ENCODE data around the gene MPO. TPM values are rescaled to one million over a fixed set of nuclear protein-coding genes. Genes with fewer than 3 reads are reported as not detected.
A peak's percentile ranks its signal among the peaks of the same experiment; 100 is the strongest.

MPO gene
- total RNA-seq, 2 donors from 2014 or later = not detected

GRCh38 chr17:58283674-58284612 is 3.2 kb upstream of the MPO start:
- WGBS, 2 experiments (ENCODE audit: insufficient coverage in 1 of 2, insufficient read length in 1 of 2) = 75 to 89% methylated on average over 10 to 12 of the region's 12 CpGs
- no peak overlapping the region for H3K27ac ChIP-seq (ENCODE audit: low read depth, low read length)

GRCh38 chr17:58282442-58282841 is 1.7 kb upstream of the MPO start:
- TF ChIP-seq CTCF (conservative IDR thresholded peaks at IDR 0.05) = no peak
- Histone ChIP-seq H3K4me3 (ENCODE audit: low read length) (no peak overlapping the region), H3K9ac (ENCODE audit: extremely low read depth, low read length, poor library complexity, severe bottlenecking) (no peak overlapping the region), H3K27me3 (ENCODE audit: control insufficient read depth, insufficient read depth, low read length, poor library complexity, severe bottlenecking) (no peaks in the 10 kb centered on the region), H3K27ac (ENCODE audit: low read depth, low read length) (no peak overlapping the region), H3K9me3 (ENCODE audit: control insufficient read depth, low read length) (no peaks in the 10 kb centered on the region), H3K36me3 (ENCODE audit: control insufficient read depth, insufficient read depth, low read length) (no peaks in the 10 kb centered on the region), H3K4me1 (ENCODE audit: control insufficient read depth, insufficient read depth, low read length) (peaks cover 8% of the 10 kb centered on the region)
- whole genome bisulfite sequencing, 2 experiments (ENCODE audit: insufficient coverage in 1 of 2, insufficient read length in 1 of 2) = 84% methylated on average over 6 of the region's 6 CpGs; no CpG with 5 or more reads in 1 of the 2 experiments
- no peaks in the 10 kb centered on the region for H3K36me3 Mint-ChIP-seq (ENCODE audit: low read depth)
- no peak overlapping the region for H3K4me3 Mint-ChIP-seq
- H3K27ac Mint-ChIP-seq = no peak overlapping the region
- peaks cover 18% of the 10 kb centered on the region for H3K4me1 Mint-ChIP-seq
- peaks cover 36% of the 10 kb centered on the region for H3K27me3 Mint-ChIP-seq (ENCODE audit: insufficient read depth)
- no peaks in the 10 kb centered on the region for H3K9me3 Mint-ChIP-seq
- no peak for DNase-seq

More at GRCh38 chr17:58283674-58284612, 3.2 kb upstream of the MPO start:
- Histone ChIP-seq H3K9me3 (ENCODE audit: control insufficient read depth, low read length) (no peaks in the 10 kb centered on the region), H3K27me3 (ENCODE audit: control insufficient read depth, insufficient read depth, low read length, poor library complexity, severe bottlenecking) (no peaks in the 10 kb centered on the region), H3K4me1 (ENCODE audit: control insufficient read depth, insufficient read depth, low read length) (peaks cover 8% of the 10 kb centered on the region), H3K9ac (ENCODE audit: extremely low read depth, low read length, poor library complexity, severe bottlenecking) (no peak overlapping the region), H3K36me3 (ENCODE audit: control insufficient read depth, insufficient read depth, low read length) (no peaks in the 10 kb centered on the region), H3K4me3 (ENCODE audit: low read length) (no peak overlapping the region)
- Mint-ChIP-seq H3K27ac (peak overlapping the region; percentile 70), H3K36me3 (ENCODE audit: low read depth) (no peaks in the 10 kb centered on the region), H3K4me1 (peaks cover 18% of the 10 kb centered on the region), H3K9me3 (no peaks in the 10 kb centered on the region), H3K4me3 (no peak overlapping the region), H3K27me3 (ENCODE audit: insufficient read depth) (peaks cover 21% of the 10 kb centered on the region)
- DNase-seq = no peak
- no peak for TF ChIP-seq CTCF (conservative IDR thresholded peaks at IDR 0.05)

GRCh38 chr17:58281511-58282011 is 826 bp upstream of the MPO start:
- no peaks in the 10 kb centered on the region for H3K9me3 Mint-ChIP-seq
- no peak overlapping the region for H3K27ac Mint-ChIP-seq
- peaks cover 18% of the 10 kb centered on the region for H3K4me1 Mint-ChIP-seq
- no peak overlapping the region for H3K27ac ChIP-seq (ENCODE audit: low read depth, low read length)
- WGBS, 2 experiments (ENCODE audit: insufficient coverage in 1 of 2, insufficient read length in 1 of 2) = 79% methylated on average over 2 of the region's 2 CpGs; no CpG with 5 or more reads in 1 of the 2 experiments
- H3K36me3 Mint-ChIP-seq (ENCODE audit: low read depth) = no peaks in the 10 kb centered on the region
- H3K27me3 ChIP-seq (ENCODE audit: control insufficient read depth, insufficient read depth, low read length, poor library complexity, severe bottlenecking) = no peaks in the 10 kb centered on the region
- no peaks in the 10 kb centered on the region for H3K9me3 ChIP-seq (ENCODE audit: control insufficient read depth, low read length)
- no peak overlapping the region for H3K9ac ChIP-seq (ENCODE audit: extremely low read depth, low read length, poor library complexity, severe bottlenecking)
- H3K27me3 Mint-ChIP-seq (ENCODE audit: insufficient read depth) = peaks cover 36% of the 10 kb centered on the region
- no peak overlapping the region for H3K4me3 Mint-ChIP-seq
- no peaks in the 10 kb centered on the region for H3K36me3 ChIP-seq (ENCODE audit: control insufficient read depth, insufficient read depth, low read length)
- H3K4me3 ChIP-seq (ENCODE audit: low read length) = no peak overlapping the region
- H3K4me1 ChIP-seq (ENCODE audit: control insufficient read depth, insufficient read depth, low read length) = peaks cover 8% of the 10 kb centered on the region
- TF ChIP-seq CTCF (conservative IDR thresholded peaks at IDR 0.05) = no peak
- DNase-seq = no peak
